GM23248 (cell line): ENCODE measurements around the gene NSMF. TPM values are rescaled to one million over a fixed set of nuclear protein-coding genes. Genes with fewer than 3 reads are reported as not detected.
A peak's percentile ranks its signal among the peaks of the same experiment; 100 is the strongest.

Experiments used
- DNase-seq: peaks from one replicate; pipeline ENCODE4 v3.0.0-alpha.2; 2015
- H2AFZ ChIP-seq: fragments of 200-600 bp; sonication (generic); 2 replicates; pipeline ENCODE4 v1.6.1; 2016; ENCODE audit warnings: antibody characterized with exemption
- H3F3A ChIP-seq: fragments of 200-600 bp; sonication (generic); 2 replicates; pipeline ENCODE4 v1.6.1; 2016; ENCODE audit warnings: mild to moderate bottlenecking, antibody characterized with exemption, mixed run types; ENCODE audit not compliant: insufficient read depth
- H3K27ac ChIP-seq: fragments of 200-600 bp; sonication (generic); 2 replicates; pipeline ENCODE4 v1.5.1; 2016; ENCODE audit warnings: mild to moderate bottlenecking
- H3K27me3 ChIP-seq: fragments of 200-600 bp; sonication (generic); replicated peaks from 2 replicates; pipeline ENCODE4 v1.6.1; 2016; ENCODE audit warnings: mild to moderate bottlenecking; ENCODE audit not compliant: insufficient read depth
- H3K36me3 ChIP-seq: fragments of 200-600 bp; sonication (generic); 2 replicates; pipeline ENCODE4 v1.6.1; 2016; ENCODE audit warnings: low read depth, mild to moderate bottlenecking
- H3K4me1 ChIP-seq: fragments of 200-600 bp; sonication (generic); 2 replicates; pipeline ENCODE4 v1.6.1; 2016; ENCODE audit warnings: mild to moderate bottlenecking; ENCODE audit not compliant: insufficient read depth
- H3K4me2 ChIP-seq: fragments of 200-600 bp; sonication (generic); one replicate; pipeline ENCODE4 v1.6.1; 2016; ENCODE audit warnings: mild to moderate bottlenecking; ENCODE audit not compliant: unreplicated experiment
- H3K4me3 ChIP-seq: fragments of 200-600 bp; sonication (generic); 2 replicates; pipeline ENCODE4 v1.5.1; 2016; ENCODE audit warnings: mild to moderate bottlenecking
- H3K79me2 ChIP-seq: fragments of 200-600 bp; sonication (generic); 2 replicates; pipeline ENCODE4 v1.6.1; 2016; ENCODE audit warnings: mild to moderate bottlenecking; ENCODE audit not compliant: insufficient read depth
- H3K9ac ChIP-seq: fragments of 200-600 bp; sonication (generic); 2 replicates; pipeline ENCODE4 v1.6.1; 2016; ENCODE audit warnings: mild to moderate bottlenecking
- H3K9me2 ChIP-seq: fragments of 200-600 bp; sonication (generic); 2 replicates; pipeline ENCODE4 v1.6.1; 2016; ENCODE audit warnings: mixed run types, mild to moderate bottlenecking, moderate library complexity; ENCODE audit not compliant: insufficient read depth
- H3K9me3 ChIP-seq: fragments of 200-600 bp; sonication (generic); one replicate; pipeline ENCODE4 v1.6.1; 2017; ENCODE audit warnings: low read depth
- H4K20me1 ChIP-seq: fragments of 200-600 bp; sonication (generic); 2 replicates; pipeline ENCODE4 v1.6.0; 2016; ENCODE audit not compliant: insufficient read depth
- EZH2 ChIP-seq: fragments of 200-600 bp; sonication (generic); IDR thresholded peaks from 2 replicates; pipeline ENCODE4 v1.6.1; 2018; ENCODE audit warnings: antibody characterized with exemption, mild to moderate bottlenecking; ENCODE audit not compliant: insufficient read depth, poor library complexity, severe bottlenecking
- EZH2phosphoT487 ChIP-seq: fragments of 200-600 bp; sonication (generic); IDR thresholded peaks from 2 replicates; pipeline ENCODE4 v1.6.1; 2018; ENCODE audit warnings: antibody characterized with exemption, moderate library complexity, mild to moderate bottlenecking, low read depth; ENCODE audit not compliant: insufficient read depth
- WGBS, 2 experiments: methylation state at CpG; one replicate each; pipeline ENCODE4 v1.1.6; 2015 to 2017; ENCODE audit warnings: low lambda C conversion rate in 2 of 2, low coverage in 1 of 2; ENCODE audit errors: missing lambda C conversion rate in 2 of 2; 5-methylcytosine and 5-hydroxymethylcytosine counted together
- in situ Hi-C: fragments of 300-500 bp; cut with MboI; formaldehyde crosslinking; loops from 2 replicates; pipeline ENCODE4 v1.15.0; 2020
- polyA plus RNA-seq: library from polyadenylated mRNA; unstranded; fragments of >200 nt; fragmentation: Nextera tagmentation; extraction: Ambion mirVana; gene quantifications from 2 replicates; pipeline ENCODE4 v1.2.1, GENCODE V29; 2016
- total RNA-seq: library from RNA; depleted of rRNA; stranded (reverse); fragments of >200 nt; shearing (Covaris generic); gene quantifications from 2 replicates; pipeline ENCODE4 v1.2.3, GENCODE V29; 2014

The NSMF gene
- total and polyA plus RNA-seq, 2 experiments from 2014 or later: 13.5 to 29.1 TPM

GRCh38 chr9:137437691-137438590, 21.2 kb downstream of the NSMF start:
- in situ Hi-C loops: no loop called here
- TF ChIP-seq EZH2 (no peak), EZH2phosphoT487 (no peak)

GRCh38 chr9:137436761-137437600, 22.2 kb downstream of the NSMF start:
- Histone ChIP-seq H3K4me3 (no peak overlapping the region), H4K20me1 (no peaks in the 10 kb centered on the region), H2AFZ (no peak overlapping the region), H3K4me1 (no peaks in the 10 kb centered on the region), H3K9me2 (no peaks in the 10 kb centered on the region), H3K27me3 (no peaks in the 10 kb centered on the region), H3K36me3 (no peaks in the 10 kb centered on the region), H3K27ac (no peak overlapping the region), H3K4me2 (no peak overlapping the region), H3K9ac (no peak overlapping the region), H3F3A (no peaks in the 10 kb centered on the region), H3K9me3 (no peaks in the 10 kb centered on the region), H3K79me2 (no peaks in the 10 kb centered on the region)
- WGBS, 2 experiments: 75 to 84% methylated on average over 19 to 23 of the region's 24 CpGs
- no peak for DNase-seq
- TF ChIP-seq EZH2phosphoT487 (no peak), EZH2 (no peak)
- in situ Hi-C loops: no loop called here

More at GRCh38 chr9:137437691-137438590, 21.2 kb downstream of the NSMF start:
- H3F3A ChIP-seq: no peaks in the 10 kb centered on the region
- H2AFZ ChIP-seq: no peak overlapping the region
- H4K20me1 ChIP-seq: no peaks in the 10 kb centered on the region
- H3K27ac ChIP-seq: no peak overlapping the region
- no peaks in the 10 kb centered on the region for H3K27me3 ChIP-seq
- no peak for DNase-seq
- no peak overlapping the region for H3K4me3 ChIP-seq
- H3K4me2 ChIP-seq: no peak overlapping the region
- WGBS, 2 experiments: 75 to 80% methylated on average over 29 of the region's 40 CpGs
- H3K79me2 ChIP-seq: no peaks in the 10 kb centered on the region
- no peaks in the 10 kb centered on the region for H3K36me3 ChIP-seq
- H3K9me2 ChIP-seq: no peaks in the 10 kb centered on the region
- H3K9me3 ChIP-seq: no peaks in the 10 kb centered on the region
- H3K4me1 ChIP-seq: no peaks in the 10 kb centered on the region
- H3K9ac ChIP-seq: no peak overlapping the region

- Histone ChIP-seq H3K9ac (no peak overlapping the region), H3F3A (no peaks in the 10 kb centered on the region), H3K4me2 (no peak overlapping the region), H3K27ac (no peak overlapping the region), H3K79me2 (no peaks in the 10 kb centered on the region), H4K20me1 (no peaks in the 10 kb centered on the region), H3K9me2 (no peaks in the 10 kb centered on the region), H3K27me3 (no peaks in the 10 kb centered on the region), H3K4me3 (no peak overlapping the region), H3K9me3 (no peaks in the 10 kb centered on the region), H3K4me1 (no peaks in the 10 kb centered on the region), H2AFZ (no peak overlapping the region), H3K36me3 (no peaks in the 10 kb centered on the region)
- peak; percentile 92 for DNase-seq
- in situ Hi-C loops: no loop called here
- 57 to 61% methylated on average over 19 to 37 of the region's 42 CpGs for WGBS, 2 experiments
- TF ChIP-seq EZH2 (no peak), EZH2phosphoT487 (no peak)
Measured at GRCh38 chr9:137435980-137436760, 23.0 kb downstream of the NSMF start.

GRCh38 chr9:137435381-137435891, 23.7 kb downstream of the NSMF start:
- no peaks in the 10 kb centered on the region for H3F3A ChIP-seq
- H3K4me1 ChIP-seq: no peaks in the 10 kb centered on the region
- no peaks in the 10 kb centered on the region for H4K20me1 ChIP-seq
- no peak overlapping the region for H3K4me3 ChIP-seq
- no peaks in the 10 kb centered on the region for H3K9me3 ChIP-seq
- WGBS, 2 experiments: 83 to 84% methylated on average over 20 of the region's 20 CpGs
- no peaks in the 10 kb centered on the region for H3K27me3 ChIP-seq
- no peak for DNase-seq
- no peaks in the 10 kb centered on the region for H3K79me2 ChIP-seq
- no peak overlapping the region for H3K27ac ChIP-seq
- H3K9me2 ChIP-seq: no peaks in the 10 kb centered on the region
- no peak overlapping the region for H2AFZ ChIP-seq
- H3K36me3 ChIP-seq: no peaks in the 10 kb centered on the region
- TF ChIP-seq EZH2phosphoT487: no peak
- no peak for TF ChIP-seq EZH2
- no peak overlapping the region for H3K9ac ChIP-seq
- in situ Hi-C loops: no loop called here
- H3K4me2 ChIP-seq: no peak overlapping the region
